Measurements from ENCODE around the gene AK2.

AK2 gene

DNA sequence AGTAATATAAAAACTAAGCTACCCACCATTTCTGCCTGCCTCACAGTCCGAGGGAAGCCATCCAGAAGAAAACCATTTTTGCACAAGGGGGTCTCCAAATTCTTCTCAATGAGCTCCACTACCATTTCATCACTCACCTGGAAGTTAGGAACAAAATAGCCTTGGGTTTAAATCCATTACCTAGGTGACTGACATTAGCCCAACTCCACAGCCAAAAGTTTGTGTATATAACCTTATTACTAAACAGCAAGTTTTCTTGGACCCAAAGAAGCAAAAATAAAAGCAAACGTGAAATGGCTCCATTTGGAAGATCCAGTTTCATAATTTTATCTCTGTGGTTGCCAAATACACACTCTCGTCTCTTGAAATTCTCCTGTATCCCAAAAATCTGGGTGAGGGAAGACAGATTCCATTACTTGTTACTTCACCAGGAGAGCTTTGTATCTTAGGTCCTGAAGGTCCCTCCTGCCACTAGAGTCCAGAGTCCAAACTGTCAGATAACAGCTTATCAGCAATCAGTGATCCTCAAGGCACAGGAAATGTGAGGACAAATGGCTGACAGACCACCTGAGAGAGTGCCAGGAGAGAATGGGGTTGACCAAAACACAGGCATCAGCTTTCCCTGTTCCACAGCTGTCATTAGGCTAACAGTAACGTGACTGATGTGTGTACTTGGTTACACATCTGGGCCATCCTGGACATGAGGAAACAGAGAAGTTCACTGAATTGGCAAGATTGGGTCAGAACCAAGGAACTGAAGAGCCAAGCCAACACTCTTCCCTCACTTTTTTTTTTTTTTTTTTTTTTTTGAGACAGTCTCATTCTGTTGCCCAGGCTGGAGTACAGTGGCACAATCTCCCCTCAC, 14.9 kb downstream of the AK2 start:
- no peak for DNase-seq

DNA sequence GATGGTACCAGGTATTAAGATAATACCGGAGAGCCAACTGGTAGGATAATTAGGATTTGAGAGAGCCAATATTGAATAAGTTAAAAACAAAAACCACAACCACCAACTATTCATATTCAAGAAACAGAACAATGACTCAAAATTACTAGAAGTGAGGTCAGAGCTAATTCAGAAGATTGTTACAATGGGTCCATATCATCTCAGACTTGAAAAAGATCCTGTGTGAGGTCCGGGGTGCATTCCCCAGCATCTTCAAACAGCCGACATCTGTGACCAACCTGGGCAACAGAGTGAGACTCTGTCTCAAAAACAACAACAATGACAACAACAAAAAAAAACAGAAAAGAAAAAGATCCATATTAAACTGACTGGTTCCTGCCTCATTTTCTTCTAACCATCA, 18.6 kb downstream of the AK2 start:
- no peak for DNase-seq

DNA sequence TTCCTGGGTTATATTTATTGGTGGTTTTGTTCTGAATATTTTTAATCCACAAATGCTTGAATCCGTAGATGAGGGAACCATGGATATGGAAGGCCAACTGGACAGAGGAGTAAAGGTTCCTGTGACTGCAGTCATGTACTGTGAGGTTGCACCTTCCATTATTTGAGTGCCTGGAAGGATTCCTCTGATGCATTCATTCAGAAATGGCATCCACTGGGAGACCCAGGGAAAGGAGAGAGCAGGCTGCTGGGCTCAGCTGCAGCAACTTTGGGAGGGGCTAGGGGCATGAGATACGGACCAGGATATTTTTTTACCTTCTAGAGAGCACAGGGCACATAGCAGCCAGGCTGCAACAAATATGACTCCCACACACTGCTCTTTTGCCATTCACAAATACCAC, 19.5 kb downstream of the AK2 start:
- no peak for DNase-seq

DNA sequence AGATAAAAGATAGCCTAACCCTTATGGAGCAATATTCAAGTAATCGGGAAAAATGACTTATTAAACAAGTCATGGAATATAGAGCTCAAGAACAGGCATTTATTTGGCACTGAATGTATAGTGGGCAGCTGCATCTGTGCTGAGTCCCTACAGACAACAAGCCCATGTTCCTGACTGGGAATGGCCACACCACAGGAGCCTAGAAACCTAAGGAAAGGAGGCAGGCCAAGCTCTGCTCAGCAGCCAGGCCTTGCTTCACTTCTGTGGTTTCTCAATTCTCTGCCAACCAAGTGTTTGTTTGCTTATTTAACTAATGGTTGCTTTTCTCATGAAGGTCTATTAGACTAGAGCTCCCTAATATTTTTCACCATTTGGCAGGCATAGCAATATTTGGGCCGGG, 21.5 kb downstream of the AK2 start:
- DNase-seq: no peak

DNA sequence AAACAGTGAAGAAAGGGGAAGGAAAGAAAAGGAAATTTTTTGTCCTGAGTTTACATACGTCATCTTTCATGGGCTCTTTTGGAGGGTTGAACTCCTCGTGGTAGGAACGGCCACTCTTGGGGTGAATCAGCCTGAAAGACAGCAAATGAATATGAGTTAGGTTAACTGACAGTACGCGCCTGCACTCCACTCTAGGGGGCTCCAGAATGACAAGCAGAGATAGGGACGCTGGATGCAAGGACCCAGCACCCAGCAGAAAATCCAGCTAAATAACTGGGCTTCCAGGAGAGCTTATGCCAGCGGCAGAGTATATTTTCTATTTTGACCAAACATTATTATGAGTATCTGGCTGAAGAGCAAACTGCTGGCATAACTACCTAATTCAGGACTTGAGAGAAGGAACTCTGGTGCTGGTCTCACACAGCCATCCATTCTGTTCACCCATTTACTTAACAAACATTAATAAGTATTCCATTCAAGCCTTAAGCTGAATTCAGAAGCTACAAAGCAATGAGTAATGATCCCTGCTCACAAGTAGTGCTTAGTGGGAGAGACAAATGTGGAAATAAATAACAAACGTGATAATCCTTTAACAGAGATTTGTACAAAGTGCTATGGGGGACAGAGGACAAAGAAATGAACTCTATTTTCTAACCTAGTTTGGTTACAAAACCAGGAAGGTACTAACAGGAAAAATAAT, 22.1 kb downstream of the AK2 start:
- DNase-seq: no peak

DNA sequence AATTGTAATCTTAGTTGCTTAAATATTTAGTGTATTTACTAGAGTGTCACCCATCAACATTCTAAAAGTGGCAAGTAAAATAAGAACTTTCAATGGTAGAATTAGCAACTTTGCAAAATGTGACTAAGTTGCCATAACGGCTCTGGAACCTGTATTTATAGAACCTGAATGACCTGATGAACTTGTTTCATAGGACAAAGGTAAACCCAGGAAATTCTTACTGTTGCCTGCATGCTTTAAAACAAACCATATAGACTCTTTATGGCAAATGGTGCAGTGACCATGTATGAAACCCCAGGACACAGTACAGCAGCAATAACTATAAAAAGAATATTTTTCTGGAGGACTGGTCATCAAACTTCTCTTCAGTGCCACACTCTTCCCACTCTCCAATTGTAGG, 22.9 kb downstream of the AK2 start:
- no peak for DNase-seq

DNA sequence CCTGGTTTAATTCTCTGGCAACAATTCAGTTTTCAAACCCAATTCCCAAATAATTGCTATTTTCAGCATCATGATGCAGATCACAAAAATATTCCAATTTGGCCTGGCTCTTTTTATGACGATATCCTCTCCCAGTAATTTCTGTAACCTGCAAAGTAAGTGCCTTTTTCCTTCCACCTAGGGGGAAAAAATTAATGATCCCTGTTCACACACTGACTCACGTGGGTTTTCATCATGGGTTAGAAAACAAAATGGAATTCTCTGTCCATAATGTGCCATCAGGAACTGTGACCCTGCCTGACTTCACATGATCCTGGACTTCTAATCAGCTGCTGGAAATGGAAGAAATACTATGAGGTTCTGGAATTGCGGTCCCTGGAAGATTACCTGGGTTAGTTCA, 24.5 kb downstream of the AK2 start:
- DNase-seq: no peak

DNA sequence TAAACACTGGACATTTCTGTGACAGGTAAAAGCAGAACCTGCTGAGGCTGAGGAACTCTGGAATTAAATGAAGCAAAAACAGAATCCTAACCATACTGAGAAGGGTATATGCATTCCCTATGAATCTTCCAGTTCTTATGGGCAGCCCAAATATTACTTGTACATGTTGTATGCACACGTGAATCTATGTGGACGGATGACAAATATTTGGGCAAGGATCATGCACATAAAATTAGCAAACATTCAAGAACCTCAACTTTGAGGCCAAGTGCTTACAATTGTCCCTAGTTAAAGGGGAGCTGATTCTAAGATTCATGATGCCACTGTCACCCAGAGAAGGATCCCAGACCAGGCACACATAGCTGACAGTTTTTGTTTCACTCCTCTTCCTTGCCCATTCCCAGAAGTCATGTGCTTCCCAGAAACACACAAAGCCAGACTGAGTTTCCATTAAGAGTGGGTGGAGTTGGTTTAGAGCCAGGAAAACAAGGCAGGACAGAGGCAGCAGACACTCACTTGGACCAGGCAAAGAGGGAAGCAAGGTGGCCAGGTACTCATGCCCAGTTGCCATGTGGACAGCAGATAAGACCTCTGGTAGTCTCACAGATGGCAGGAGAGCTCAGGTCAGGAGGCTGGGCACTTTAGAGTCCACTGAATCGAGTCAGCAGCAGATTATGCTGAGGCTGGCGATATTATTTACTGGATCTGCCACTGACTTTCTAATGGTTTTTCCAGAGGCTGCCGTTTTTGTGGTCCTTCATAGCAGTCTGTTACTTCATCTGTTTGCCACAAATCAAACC, 25.6 kb downstream of the AK2 start:
- no peak for DNase-seq

DNA sequence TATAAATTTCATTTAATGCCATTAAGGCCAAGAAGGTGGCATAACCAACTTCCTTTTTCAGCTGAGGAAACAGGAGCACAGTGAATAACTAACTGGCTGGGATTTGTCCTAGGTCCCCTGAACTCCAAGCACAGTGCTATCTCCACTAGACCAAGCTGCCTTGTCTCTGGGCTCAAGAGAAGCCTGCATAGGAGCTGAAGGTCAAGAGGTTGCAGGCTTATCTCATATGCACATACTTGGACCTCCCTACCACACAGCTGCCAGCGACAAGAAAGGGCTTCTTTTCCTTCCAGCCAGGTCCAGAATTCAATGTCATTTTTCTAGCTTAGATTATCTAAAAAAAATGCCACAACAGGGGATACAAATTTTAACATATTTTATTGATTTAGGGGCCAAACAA, 27.1 kb downstream of the AK2 start:
- no peak for DNase-seq

DNA sequence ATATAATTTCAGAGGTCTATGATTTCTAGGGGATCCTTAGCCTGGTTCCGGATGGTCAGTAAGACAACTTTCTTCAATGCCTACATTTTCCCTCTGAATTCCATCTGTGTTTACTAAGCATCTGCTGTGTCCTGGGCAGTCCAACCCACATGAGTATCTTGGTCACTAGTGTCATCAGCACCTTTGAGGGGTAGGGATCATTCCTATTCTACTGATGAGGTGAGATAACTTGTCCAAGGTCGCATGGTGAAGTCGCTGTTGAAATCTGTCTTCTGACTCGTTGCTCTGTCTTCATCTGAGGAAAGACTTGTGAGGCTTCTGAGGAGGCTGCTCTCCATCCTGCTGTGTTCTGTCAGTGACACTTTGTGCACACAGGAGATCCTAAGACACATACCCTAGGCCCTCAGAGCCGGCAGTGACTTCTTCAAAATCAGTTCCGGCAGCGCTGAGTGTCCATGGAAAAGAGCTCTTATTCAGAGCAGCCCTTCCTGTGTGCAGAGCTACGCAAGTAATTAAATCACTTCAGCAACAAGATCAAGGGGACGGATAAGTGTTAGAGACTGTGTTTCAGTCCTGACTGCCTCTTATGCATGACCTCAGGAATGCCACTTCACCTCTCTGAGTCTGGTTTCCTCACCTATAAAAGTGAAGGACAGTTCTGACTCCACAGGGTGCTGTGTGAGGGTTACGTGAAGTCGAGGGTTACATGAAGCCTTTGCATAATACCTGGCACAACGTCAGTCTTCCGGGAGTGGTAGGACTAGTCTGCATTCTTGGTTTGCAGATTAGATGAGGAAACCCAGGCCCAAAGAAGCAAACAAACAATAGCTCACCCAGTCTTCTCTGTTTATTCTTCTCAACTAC, 28.4 kb downstream of the AK2 start:
- DNase-seq: no peak

DNA sequence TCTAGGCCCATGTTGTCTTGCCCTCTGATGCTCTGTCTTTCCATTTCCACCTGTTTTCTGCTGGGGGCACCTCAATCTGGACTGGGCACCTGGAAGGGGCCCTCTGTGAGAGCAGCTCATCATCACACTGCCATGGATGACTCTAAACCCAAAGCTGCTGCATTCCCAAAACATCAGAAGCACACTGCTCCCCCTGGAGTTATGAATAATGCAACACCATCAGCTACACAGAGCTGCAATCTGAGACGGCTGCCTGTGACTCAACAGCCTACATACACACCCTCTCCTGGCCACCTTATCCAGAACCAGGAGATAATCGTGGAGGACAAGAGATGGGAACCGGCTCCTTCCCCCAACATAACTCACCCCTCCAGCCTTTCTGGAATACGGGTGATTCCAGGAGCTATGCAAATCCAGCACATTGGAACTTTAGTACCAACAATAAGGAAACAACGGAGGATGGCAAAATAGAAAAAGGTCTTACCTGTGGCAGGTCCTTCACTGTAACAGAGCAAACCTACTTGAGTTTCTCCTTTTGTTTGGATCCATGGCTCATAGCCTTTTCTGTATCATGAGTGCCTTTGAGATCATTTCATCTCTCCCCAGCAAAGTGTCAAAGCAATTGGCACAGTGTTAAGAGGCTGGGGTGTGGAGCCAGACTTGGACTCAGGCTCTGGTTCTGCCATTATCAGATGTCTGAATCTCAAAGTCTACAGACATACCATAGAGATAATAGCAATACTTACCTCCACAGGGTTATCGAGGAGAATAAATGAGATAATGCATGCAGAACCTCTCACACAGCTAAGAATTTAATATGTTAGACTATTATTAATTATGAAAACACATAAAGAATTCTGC, 29.3 kb downstream of the AK2 start:
- peak; percentile 30 to 54 for DNase-seq

DNA sequence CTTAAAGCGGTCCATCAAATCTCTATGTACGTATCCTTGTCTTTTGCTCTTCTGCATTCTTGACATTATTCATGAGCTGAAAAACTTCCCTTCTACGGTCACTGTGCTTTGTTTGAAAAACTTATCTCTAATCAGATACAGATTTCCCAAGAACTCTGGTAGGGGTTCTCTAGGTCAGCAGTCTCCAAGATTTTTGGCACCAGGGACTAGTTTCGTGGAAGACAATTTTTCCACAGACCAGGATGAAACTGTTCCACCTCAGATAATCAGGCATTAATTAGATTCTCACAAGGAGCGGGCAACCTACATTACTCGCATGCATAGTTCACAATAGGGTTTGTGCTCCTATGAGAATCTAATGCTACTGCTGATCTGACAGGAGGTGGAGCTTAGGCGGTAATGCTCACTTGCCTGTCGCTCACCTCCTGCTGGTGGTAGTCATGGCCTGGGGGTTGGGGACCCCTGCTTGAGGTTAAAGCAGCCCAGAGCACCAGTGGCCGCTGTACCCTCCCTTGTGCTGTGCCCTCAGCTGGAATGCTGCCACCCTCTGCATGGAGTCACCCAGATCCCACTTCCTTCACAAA, 30.8 kb downstream of the AK2 start:
- DNase-seq: no peak

DNA sequence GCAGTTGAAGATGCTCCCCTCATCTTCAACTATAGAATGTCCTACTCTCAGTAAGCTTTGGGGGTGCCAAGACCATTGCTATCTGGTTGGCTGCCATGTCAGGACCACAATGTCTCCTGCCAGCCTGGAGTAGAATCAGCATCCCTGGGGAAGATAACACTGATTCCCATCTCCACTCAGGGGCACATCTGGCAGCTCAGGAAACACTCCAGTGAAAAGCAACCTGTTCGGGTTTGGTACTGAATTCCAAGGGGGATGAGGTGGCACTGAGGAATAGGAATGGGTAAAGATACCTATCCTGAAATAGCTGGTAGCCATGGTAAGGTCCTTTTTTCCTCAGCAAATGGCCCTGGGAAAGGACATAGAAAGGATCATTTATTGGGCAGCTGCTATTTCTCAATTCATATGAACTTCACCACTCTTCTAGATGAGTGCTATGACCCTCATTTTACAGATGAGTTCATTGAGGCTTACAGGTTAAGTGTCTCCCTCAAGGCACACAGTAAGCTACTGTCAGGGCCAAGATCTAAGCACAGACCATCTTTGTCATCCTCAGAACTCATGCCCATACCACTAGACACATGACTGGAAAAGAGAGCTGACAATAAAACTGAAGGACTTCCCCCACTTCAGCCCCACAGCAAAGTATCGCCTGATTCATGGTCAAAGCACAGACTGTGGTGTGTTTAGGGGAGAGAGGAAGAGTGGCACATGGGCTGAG, 31.4 kb downstream of the AK2 start:
- no peak for DNase-seq

DNA sequence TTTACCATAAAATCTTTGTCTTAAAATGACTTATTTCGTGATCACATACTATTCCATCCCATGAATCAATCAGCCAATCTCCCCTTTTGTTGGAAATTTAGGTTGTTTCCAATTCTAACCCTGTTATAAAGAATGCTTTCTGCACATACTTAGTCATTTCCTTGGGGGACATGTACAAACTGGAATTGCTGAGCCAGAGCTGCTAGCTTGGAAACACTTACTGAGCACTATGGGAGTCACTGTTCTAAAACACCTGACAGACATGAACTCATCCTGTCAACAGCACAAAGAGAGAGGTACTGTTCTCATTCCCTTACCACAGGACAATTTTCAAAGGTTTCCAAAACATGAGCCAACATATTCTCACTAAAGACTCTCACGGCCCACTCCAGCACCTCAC, 32.1 kb downstream of the AK2 start:
- DNase-seq: no peak

DNA sequence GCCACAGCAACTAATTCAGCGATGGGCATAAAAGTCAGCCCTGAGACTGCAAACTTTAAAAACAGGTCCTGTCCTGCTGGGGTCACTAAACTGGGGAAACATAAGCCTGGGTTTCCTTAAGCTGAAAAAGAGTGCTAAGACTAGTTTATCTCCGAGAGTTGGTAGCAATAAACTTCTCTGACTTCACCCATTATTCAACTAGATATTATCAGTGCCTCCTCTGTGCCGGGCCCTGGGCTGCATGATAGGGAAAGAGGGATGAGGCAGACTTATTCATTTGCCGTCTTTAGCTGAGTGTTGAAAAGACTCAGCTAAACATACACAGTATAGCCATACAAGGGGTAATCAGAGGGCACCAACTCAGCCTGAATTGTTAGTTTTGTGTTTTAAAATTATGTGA, 33.0 kb downstream of the AK2 start:
- DNase-seq: no peak

DNA sequence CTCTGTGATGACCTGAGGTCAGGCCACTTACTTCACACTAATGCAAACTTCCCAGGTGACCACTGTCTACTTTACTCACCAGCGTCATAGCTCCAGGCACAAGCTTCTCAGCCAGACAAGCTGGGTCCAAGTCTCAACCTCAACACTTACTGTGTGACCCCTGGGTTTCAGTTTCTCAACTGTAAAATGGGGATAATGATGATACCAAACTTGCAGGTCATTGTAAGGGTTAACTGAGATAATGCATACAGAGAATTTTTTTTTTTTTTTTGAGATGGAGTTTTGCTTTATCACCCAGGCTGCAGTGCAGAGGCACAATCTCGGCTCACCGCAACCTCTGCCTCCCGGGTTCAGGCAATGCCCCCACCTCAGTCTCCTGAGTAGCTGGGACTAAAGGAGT, 34.7 kb downstream of the AK2 start:
- DNase-seq: no peak

DNA sequence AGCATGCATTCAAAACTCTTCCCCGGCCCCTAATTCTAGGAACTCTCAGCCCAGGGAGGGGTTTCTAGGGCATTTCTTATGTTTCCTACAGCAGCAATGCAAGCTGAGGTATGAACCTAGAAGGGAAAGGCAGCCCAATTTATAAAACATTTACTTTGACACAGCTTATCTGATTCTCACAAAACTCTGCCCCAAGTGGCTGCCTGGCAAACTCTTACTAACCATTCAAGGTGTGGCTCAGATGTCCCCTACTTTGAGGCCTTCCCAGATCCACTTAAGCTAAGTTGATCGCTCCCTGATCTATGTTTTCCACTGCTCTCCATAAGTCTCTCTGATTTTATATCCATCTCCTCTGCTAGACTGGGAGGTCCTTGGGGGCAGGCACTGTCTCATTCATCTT, 35.4 kb downstream of the AK2 start:
- no peak for DNase-seq

DNA sequence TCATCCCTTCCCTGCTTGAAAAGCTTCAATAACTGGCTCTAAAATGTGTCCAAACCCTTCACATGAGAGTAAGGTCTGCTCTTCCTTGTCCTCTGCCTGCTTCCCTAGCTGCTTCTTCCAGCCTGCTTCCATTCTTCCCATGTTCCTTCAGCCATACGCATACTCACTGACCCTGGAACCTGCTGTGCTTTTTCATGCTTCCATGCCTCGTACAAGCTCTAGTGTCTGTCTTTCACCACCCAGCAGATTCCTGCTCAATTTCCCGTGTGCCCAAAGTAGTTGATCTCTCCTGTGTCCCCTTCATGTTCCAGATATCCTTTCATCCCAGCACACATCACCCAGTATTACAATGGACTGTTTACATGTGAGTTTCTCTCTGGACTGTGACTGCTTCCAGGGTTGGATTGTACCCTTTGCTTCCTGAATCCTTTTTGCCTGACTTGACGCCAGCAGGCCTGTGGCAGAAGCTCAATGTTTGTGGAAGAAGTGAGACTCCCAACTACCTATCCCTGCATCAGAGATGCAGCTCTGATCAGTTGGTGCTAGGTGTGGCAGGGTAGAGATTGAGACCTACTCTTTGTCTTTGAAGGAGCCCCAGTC, 36.2 kb downstream of the AK2 start:
- DNase-seq: no peak

DNA sequence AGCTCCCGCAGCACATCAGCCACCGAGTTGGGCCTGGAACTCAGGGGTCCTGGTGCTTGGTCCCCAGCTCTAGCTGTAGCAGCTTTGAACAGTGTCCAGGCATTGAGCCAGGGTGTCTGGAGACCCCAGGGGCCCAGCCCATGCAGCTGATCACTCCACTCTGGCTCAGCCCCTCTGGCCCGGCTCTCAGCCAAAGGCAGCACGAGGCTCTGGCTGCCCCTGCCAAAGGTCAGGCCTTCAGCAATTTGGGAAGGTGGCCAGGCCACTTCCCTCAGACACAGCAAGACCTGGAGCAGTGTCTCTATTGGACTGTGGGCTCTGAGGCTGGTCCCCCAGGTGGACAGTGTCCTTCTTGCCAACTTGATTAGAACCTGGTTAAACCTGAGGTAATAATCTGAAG, 37.7 kb downstream of the AK2 start:
- DNase-seq: no peak

DNA sequence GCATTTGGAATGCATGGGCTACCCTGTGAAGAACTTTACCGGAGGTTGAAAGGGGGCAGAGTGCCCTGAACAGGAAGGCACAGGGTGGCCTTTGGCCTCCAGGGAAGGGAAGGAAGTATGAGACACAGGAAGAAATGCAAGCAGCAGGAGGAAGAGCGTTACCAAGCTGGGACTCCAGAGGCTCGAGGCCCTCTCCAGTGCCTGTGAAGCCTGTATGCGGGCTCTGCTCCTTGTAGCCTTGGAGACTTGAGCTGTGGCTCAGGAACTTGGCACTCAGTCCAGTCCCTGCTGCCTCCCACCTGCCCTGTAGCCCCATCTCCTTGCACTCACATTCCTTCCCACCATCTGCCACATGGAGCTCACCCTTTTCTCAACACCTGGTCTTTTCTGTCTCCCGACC, 38.6 kb downstream of the AK2 start:
- no peak for DNase-seq
